Germinal center (tissue), 1 donor: ENCODE data around the gene SAFB.
"Not testable (repeated sequence)": the region's sequence is repeated elsewhere in the genome, so short reads cannot be mapped to it uniquely, and the experiment has no call there.

ENCODE experiments used
- DNase-seq: peaks from one replicate; pipeline ENCODE4 v3.0.0; 2012; ENCODE audit warnings: mixed read lengths, low spot score

Gene SAFB

GRCh38 chr19:5697022-5697889, 74.4 kb downstream of the SAFB start:
- DNase-seq, result no peak

GRCh38 chr19:5697890-5698634, 75.2 kb downstream of the SAFB start:
- no peak for DNase-seq

- no peak for DNase-seq
Measured at GRCh38 chr19:5698635-5699422, 75.9 kb downstream of the SAFB start.

GRCh38 chr19:5700455-5701092, 77.7 kb downstream of the SAFB start:
- no peak for DNase-seq

GRCh38 chr19:5702053-5702410, 79.1 kb downstream of the SAFB start:
- DNase-seq, result not testable (repeated sequence)

- no peak for DNase-seq
Measured at GRCh38 chr19:5703819-5704818, 81.2 kb downstream of the SAFB start.

- no peak for DNase-seq
Measured at GRCh38 chr19:5705552-5705951, 82.7 kb downstream of the SAFB start.

GRCh38 chr19:5706876-5707573, 84.1 kb downstream of the SAFB start:
- DNase-seq, result no peak

GRCh38 chr19:5707576-5708575, 85.0 kb downstream of the SAFB start:
- no peak for DNase-seq

- no peak for DNase-seq
Measured at GRCh38 chr19:5711025-5711424, 88.1 kb downstream of the SAFB start.

GRCh38 chr19:5711713-5712161, 88.9 kb downstream of the SAFB start:
- no peak for DNase-seq

GRCh38 chr19:5713228-5713627, 90.3 kb downstream of the SAFB start:
- no peak for DNase-seq

- no peak for DNase-seq
Measured at GRCh38 chr19:5714816-5715215, 91.9 kb downstream of the SAFB start.

- DNase-seq, result no peak
Measured at GRCh38 chr19:5717215-5717935, 94.5 kb downstream of the SAFB start.
